Activated T-cell treated with anti-CD3 and anti-CD28 coated beads, Interleukin-2, amount 50 U/mL, for 48 hours (primary cell): ENCODE measurements around the gene EPO.

Experiments
- DNase-seq, 2 experiments: peaks; one replicate each; pipeline ENCODE4 v3.0.0-alpha.2; 2020

The EPO gene

DNA sequence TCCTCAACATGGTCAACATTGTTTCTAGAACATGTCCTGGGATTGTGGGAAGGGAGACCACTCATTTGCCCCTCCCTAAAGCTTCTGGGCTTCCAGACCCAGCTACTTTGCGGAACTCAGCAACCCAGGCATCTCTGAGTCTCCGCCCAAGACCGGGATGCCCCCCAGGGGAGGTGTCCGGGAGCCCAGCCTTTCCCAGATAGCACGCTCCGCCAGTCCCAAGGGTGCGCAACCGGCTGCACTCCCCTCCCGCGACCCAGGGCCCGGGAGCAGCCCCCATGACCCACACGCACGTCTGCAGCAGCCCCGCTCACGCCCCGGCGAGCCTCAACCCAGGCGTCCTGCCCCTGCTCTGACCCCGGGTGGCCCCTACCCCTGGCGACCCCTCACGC is at the start of gene EPO:
TSS of gene EPO (plus strand) at position 190 of the 392 bp plus-strand sequence. CDS start 513 bp downstream, outside the sequence.
- DNase-seq = no peak

DNA sequence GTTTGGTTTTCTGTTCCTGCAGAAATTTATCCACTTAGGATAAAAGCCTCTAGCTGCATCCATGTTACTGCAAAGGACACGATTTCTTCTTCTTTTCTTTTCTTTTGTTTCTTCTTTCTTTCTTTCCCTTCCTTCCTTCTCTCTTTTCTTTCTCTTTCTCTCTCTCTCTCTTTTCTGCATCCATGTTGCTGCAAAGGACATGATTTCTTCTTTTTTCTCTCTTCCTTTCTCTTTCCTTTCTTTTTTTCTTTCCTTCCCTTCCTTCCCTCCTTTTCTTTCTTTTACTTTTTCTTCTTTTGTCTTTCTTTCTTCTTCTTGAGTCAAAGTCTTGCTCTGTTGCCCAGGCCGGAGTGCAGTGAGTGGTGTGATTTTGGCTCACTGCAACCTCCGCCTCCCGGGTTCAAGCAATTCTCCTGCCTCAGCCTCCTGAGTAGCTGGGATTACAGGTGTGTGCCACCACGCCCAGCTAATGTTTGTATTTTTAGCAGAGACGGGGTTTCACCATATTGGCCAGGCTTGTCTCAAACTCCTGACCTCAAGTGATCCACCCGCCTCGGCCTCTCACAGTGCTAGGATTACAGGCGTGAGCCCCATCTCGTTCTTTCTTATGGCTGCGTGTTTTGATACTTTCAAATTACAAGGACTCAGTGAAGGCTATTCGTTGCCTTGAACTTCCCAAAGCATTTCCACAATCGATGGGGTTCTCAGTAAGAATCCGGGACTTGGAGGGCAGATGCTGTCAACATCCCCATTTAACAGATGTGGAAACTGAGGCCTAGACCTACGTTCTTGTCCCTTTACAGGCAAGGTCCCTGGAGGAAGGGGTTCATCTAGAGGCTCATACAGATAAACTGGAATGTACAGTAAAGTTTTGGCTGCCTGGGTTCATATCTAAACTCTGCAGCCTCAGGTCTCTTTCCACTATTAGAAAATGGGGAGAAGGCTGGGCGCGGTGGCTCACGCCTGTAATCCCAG is 48.6 kb upstream of the EPO start:
- no peak for DNase-seq

DNA sequence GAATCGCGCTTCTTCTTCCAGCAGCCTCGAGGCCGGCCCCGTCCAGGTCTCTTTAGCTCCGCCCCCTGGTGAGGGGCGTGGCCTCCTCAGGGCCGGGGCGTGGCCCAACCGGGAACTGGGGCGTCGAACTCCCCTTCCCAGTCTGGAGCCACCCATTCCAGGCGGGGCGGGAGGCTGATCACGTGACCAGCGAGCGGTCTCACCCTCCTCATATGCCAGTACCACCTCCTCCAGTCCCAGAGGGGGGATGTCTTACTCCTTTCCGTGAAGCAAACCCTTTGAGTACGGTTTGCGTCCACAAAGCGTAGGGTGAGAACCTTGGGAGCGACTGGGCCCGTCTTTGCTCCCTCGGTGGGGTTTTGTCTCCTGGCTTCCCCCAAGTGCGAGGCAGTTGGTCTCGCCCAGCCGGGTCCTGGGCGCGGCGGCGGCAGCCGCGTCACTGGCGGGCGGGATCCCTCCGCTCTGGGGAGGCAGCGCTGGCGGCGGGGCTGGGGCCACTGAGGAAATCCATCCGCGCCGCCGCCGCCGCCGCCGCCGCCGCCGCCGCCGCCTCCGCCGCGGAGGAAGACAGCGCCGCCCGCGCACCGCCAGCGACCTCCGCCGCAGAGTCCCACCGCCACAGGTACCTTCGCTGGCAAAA is 46.8 kb upstream of the EPO start, which contains the start of gene GNB2:
TSS of gene GNB2 (plus strand) at position 439 of the 640 bp plus-strand sequence. CDS start 2,526 bp downstream, outside the sequence.
- DNase-seq = peak; percentile 100

DNA sequence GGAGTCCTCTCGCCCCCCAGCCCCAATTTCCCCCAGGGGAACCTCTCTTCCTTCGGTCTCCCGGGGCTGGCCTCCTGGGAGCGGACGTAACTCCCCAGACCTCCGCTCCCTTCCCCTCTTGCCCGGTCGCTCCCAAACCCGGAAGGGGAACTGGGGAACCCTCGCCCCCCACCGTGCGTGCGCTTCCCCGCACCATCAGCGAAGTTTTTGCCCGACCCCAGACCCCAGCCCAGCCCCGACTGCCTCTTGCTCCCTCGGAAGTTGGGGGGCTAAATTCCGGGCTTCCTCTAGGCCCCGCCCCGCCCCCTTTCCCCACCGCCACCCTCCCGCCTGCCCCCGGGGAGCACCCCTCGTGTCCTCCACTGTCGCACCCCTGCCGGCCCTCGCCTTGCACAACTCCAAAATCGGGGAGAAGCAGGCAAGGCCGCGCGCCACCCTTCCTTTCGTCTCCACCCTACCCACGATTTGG is 46.3 kb upstream of the EPO start:
- DNase-seq = peak in 1 of 2 experiments; percentile 64

DNA sequence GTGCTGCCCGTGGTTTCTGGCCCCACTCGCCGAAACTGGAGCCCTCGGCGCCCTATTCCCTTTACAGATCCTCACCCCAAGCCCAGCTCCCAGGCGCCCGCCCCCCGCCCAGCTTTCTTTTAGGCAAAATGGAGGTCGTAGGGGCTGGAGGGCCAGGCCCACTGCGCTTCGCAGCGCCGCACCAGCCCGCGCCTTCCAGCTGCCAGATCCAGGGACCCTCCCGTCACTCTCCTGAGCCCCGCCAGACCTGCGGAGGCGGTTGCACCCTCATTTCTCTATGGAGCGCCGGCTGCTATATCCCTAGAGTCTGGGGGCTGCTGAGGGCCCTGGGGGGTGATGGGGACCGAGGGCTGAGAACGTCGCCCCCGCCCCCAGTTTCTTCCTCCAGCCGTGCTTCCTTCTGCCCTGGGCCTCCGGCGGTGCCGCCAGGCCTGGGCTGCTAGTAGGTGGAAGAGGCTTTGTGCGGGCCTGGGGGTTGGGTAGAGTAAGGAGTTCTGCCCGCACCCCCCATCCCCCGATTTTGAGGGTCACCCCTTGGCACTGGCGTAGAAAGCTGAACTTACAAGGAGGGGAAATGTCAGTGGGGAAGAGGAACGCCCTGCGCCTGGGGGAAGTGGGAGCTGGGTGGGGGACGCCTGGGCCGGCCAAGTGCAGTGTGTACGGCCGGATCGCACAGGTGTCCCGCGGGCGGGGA is 45.7 kb upstream of the EPO start:
- peak; percentile 65 to 66 for DNase-seq

DNA sequence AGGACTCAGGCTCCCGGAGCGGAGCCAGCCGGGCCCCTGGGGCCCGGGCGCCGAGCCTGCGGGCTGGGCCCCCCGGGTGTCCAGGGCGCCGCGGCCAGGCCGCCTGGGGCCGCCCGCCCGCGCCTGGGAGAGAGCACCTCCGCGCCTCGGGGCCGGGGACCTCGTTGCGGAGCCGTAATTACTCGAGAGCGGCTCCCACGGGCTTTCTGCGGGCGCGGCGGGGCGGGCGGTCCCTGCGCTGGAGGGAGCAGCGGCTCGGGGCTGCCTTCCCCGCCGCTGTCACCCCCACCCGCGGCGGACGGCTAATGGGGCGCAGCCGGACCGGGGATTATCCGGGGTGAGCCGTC is 45.2 kb upstream of the EPO start:
- DNase-seq = peak in 1 of 2 experiments; percentile 56

DNA sequence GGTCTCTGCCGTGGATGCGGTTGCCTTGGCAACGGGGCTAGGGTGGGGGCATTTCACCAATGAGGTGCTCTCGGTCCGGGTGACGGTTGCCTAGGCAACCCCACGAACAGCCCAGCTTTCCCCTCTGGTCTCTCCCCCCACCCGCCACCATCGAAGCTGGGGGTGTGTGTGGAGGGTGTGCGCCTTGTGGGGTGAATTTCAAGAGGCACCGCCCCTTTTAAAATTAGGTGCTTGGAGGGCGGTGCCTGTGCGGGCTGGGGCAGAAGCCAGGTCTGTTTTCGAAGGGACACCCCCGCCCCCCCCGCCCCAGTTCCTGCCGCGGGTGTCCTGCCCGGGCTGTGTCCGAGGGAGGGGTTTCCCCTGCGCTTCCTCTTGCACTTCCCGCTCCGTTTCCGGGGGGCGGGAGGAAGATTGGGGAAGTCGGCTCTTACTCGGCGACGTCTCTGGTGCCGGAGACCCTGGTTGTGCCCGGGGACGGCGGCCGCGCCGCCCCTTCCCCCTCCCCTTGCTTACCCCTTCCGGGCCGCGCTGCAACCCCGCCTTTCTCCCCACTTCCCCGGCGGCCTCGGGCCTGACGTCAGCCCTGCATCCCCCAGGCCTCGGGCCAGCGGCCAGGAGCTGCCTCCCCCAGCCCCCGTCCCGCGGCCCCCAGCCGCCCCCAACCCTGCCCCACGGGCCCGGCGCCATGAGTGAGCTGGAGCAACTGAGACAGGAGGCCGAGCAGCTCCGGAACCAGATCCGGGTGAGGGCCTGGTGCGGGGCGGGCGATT is 44.5 kb upstream of the EPO start:
- peak; percentile 82 to 84 for DNase-seq

DNA sequence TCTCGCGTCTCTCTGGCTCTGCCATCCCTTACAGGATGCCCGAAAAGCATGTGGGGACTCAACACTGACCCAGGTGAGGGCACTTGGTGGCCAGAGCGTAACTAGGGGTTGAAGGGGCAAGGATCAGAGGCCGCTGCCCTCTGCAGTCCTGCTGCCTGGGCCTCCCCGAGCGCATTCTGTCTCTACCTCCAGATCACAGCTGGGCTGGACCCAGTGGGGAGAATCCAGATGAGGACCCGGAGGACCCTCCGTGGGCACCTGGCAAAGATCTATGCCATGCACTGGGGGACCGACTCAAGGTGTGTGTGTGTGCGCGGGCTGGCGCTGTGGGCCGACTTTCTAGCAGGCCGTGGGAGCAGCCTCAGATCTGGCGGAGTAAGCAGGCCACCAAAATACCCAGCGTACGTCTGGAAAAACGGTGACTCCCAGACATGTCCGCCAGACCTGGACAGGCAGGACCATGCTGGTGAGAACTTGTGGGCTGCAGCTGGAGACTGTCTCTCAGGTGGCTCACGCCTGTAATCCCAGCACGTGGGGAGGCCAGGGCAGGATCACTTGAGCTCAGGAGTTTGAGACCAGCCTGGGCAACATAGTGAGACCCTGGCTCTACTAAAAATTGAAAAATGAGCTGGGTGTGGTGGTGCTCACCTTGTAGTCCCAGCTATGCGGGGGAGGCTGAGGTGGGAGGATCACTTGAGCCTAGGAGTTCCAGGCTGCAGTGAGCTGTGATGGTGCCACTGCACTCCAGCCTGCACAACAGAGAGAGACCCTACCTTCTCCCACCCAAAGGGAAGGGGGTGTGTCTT is 43.6 kb upstream of the EPO start:
- no peak for DNase-seq

DNA sequence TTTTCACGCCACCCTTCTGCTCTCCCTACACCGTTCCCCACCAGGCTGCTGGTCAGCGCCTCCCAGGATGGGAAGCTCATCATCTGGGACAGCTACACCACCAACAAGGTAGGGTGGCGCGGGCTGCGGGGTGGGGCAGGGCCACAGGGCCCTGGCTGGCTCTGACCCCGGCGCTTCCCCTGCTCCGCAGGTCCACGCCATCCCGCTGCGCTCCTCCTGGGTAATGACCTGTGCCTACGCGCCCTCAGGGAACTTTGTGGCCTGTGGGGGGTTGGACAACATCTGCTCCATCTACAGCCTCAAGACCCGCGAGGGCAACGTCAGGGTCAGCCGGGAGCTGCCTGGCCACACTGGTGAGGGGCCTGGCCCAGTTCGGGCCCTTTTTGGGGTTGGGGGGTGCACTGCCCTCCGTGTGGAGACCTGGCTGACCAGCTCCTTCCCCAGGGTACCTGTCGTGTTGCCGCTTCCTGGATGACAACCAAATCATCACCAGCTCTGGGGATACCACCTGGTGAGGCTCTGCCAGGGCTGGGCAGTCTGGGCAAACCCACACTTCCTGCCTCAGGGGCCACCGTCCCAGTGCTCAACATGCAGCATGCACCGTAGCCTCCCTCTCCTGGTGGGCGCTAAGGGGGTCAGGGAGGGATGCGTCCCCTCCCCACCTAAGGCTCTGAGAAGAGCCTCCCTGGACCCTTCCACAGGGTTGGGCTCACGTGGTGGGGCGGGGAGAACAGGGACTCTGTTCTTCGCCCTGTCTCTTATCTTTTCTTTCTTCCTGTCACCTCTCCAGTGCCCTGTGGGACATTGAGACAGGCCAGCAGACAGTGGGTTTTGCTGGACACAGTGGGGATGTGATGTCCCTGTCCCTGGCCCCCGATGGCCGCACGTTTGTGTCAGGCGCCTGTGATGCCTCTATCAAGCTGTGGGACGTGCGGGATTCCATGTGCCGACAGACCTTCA is 42.7 kb upstream of the EPO start:
- DNase-seq = peak in 1 of 2 experiments; percentile 26

DNA sequence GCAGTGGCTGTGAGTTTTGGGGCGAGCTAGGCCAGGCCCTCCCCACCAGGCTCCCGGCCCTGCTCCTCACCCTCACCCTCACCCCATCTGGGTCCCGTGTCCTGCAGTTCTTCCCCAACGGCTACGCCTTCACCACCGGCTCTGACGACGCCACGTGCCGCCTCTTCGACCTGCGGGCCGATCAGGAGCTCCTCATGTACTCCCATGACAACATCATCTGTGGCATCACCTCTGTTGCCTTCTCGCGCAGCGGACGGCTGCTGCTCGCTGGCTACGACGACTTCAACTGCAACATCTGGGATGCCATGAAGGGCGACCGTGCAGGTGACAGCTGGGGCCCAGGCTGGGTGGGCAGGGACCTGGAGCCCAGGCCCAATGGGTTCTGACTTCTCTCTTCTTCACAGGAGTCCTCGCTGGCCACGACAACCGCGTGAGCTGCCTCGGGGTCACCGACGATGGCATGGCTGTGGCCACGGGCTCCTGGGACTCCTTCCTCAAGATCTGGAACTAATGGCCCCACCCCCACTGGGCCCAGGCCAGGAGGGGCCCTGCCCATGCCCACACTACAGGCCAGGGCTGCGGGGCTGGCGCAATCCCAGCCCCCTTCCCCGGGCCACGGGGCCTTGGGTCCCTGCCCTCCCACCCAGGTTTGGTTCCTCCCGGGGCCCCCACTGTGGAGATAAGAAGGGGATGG is 41.8 kb upstream of the EPO start:
- DNase-seq = peak in 1 of 2 experiments; percentile 25

DNA sequence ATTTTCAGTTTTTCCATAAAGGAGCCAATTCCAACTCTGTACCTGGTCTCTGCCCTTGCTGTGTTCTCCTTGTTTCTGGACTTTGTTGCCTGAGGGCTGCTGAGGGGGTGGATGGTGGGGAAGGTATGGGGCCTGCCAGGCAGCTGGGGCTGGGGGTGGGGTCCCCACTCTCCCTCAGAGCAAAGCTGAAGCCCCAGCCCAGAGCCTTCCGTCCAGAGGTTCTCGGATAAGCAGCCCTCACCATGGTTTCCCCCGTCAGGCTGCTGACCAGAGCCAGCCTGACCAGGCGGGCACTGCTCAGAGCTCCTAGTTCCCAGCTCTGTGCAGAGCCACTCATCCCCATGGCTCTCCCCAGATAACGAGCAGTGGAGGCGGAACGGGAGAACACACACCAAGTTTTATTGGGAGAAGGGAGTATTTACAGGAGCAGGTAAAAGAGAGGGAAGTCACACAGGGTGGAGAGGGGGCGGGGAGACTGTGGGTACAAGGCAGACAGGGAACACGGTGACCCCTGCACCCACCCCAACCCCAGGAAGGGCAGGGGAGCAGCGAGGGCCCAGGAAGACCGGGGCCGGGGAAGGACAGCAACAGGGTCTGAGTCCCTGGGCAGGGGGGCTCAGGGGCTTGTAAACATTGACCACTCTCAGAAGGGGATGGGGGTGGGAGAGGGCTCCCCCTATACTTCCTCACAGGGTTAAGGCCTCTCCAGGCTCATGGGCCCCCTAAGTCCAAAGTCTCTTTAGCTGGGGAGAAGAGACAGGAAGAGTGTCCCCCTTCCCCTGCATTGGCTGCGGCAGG is 40.9 kb upstream of the EPO start:
- peak in 1 of 2 experiments; percentile 20 for DNase-seq

DNA sequence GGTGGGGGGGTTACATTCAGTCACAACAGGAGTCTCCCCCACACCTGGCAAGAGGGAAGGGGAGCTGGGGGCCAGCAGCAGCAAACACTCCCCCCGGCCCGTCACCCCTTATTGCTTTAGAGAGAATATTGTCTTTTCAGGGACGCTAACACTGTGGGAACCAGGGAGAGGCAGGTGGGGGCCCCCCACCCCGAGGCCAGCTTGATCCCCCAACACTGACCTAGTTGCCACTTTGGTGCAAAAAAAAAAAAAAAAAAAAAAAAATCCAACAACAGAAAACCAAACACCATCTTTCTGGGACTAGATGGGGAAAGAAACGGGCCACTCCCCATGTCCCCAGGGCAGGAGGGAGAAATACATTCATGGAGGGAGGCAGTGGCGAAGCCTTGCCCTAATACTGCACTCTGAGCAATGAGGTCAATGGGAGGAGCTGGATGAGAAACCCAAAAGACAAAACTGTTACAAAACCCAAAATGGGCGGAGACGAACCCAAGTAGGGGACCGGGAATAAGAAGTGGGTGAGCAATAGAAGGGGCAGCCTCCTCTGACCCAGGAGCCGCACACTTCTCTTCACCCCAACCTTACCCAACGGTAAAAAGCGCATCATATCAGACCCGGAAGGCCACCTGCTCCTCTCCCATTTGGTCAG is 40.2 kb upstream of the EPO start:
- DNase-seq = peak in 1 of 2 experiments; percentile 19

DNA sequence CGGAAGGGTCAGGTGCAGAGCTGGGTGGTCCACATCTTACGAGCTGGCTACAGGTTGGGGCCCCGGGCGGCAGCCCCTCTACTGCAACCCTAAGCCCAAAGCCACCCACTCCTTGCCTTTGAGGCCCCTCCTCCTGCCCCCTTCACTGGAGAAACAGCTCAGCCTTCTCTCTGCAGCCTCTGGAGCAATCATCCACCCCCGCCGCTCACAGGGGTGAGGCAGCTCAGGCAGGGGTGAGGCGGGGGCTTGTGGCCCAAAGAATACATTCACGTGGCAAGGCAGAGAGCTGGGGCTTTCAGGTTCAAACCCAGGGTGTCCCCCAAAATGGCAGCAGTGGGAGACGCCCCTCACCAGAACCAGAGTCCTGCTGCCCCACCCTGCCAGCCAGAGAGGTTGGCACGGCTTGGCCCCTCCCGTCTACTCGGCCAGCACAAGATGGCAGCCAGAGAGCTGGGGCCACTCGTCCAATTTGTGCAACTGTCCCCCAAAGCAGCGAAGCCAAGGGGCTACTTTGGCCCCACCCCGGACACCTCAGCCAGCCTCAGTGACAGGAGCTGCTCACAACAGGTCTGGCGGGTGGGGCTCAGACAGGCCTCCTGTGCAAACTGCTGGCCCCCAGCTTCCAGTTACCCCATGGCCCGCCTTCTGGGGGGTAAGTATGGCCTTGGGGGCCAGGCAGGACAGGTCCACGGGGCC is 39.5 kb upstream of the EPO start:
- DNase-seq = peak in 1 of 2 experiments; percentile 32

DNA sequence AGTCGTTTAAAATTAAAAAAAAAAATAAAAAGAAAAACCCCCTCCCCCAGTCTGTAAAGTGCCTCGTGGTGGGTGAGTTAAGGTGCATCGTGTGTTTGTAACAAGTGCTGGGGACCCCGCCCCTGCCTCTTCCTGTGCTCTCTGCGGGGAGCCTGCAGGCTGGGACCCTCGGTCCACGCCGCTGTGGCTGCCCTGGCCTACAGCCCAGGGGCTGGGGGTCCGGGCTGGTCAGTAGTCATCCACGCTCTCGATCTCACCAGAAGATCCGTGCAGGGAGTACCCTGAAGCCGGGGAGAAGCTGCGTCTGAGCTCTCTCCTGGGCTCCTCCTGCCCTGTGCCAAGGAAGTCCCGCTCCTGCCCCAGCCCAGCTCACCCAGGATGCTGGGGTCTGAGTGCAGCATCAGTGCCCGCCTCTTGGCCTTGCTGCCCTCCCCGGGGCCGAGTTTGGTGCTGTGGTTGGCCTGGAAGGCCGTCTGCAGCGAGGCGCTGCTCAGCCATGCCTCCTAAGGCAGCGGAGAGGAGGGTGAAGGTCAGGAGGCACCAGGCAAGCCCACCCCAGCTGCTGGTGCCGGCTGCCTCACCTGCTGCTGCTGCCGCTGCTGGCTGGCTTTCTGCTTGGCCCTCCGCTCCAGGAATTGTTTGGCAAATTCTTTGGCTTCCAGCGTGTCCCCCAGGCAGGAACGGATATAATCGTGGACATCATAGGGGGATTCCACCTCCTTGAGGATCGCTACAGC is 38.6 kb upstream of the EPO start:
- peak in 1 of 2 experiments; percentile 19 for DNase-seq

DNA sequence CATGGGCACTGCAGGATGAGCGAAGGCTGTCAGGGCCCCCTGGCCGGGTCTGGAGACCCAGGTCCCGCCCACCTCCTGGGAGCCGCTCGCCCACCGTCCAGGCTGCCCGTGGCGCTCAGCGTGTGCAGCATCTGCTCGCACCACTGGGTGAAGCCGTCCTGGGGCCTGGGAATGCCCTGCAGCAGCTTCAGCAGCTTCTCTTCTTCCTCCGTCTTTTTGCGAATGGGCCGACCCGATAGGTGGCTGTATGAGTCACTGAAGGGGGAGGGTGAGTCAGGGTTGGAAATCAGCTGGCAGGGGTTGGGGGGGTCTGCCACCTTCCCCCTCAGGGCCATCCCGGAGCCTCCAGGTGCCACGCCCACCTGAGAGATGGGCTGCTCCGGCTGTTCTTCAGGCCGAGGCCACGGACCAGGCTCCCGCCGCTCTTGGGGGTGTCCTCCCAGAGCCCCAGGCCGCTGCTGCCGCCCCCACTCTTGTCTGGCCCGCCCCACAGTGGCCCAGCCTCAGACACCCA is 38.0 kb upstream of the EPO start:
- peak in 1 of 2 experiments; percentile 48 for DNase-seq

DNA sequence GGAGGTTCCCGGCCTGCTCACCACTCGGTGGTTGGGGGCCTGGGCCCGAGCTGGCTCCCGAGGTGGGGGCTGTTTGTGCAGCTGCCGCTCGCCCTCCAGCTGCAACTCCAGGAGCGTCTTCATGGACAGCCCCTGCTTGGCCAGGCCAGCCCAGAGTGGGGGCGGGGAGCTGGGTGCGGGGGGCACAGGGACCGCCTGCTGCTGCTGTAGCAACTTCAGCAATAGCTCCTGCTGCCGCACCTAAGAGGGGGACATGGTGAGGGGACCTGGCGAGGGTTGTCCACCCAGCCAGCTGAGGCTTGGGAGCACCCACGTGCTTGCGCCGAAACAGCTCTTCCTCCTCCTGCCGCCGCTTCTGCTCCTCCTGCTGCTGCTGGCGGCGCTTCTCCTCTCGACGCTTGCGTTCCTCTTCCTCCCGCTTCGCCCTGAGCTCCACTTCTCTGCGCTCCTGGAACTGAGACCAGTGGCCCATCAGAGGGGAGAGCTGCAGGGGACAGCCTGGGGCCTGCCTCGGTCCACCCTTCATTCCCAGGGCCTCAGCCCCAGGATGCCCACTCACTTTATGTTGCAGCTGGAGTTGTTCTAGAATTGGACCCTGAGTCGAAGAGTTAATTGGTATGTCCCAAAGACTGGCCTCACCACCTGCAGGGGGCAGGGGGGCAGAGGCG is 37.1 kb upstream of the EPO start:
- DNase-seq = no peak
